ENCODE data around the gene TBC1D8. TPM values are rescaled to one million over a fixed set of nuclear protein-coding genes. Genes with fewer than 3 reads are reported as not detected.

The TBC1D8 gene
- total and polyA plus RNA-seq, 2 of the 8 experiments (the other 6 are each of a cell fraction or from before 2014, with no cell fraction given): 20.8 to 21.8 TPM

DNA sequence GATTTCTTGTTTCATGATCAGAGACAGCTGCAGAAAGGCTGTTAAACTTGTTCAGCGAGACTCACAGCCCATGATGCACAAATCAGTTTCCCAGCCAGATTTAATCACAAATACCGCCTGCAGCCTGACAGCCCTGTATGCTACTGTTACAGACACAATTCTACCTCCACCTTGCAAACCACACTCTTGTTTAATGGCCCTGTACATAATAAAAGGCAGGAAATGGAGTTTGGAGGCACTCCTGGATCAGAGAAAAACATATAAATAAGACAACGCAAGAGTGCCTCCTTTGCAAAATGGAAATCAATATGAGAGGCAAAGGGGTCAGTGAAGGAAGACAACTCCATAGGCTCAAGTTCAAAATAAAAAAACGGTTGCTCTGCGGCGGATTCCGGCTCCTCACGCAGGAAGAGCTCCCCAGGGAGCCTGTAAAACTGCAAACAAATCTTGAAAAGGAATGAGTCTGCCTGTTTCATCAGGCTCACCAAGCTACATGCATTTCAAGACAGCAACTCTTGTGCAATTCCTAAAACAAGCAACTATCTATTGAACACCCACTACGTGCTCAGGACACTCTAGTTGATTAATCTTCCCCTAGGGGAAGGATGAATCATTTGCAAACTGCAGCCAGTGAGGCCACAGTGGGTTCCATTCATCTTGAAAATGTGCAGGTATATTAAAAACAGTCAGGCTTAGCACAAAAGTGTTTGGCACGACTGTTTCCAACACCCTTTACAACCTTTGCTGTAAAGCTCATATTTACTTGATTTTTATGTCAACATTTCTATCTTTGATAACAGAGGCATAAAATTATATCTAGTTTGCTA, 37.5 kb downstream of the TBC1D8 start:
- DNase-seq (ENCODE audit: low read depth in 1 of 2, low spot score in 2 of 2): peak in 1 of 2 experiments; percentile 33

More for the DNA sequence above, 37.5 kb downstream of the TBC1D8 start:
- H3K36me3 ChIP-seq (ENCODE audit: control insufficient read depth in 2 of 4, insufficient read depth in 4 of 4, low read length in 3 of 4): no peaks in the 10 kb centered on the region
- no peak overlapping the region for H3K56ac ChIP-seq (replicated peaks; ENCODE audit: insufficient read length, low read depth, low read length)
- no peak overlapping the region for H2BK15ac ChIP-seq (ENCODE audit: low read length)
- H3K4me3 ChIP-seq (ENCODE audit: extremely low read depth in 1 of 4, insufficient read depth in 2 of 4, low read depth in 3 of 4, low read length in 4 of 4): peak overlapping the region in 3 of 4 experiments; percentile 1 to 42 (median 17); a peak in 5 of 8 replicates
- CTCF ChIA-PET (ENCODE audit: partially characterized antibody): interaction anchor here (0.6 to 2.3 kb wide), 8 partner anchors 11 to 101 kb away, joined by 3 to 8 read pairs (median 3); partner anchors contain the start of gene TBC1D8
- peaks cover 8% of the 10 kb centered on the region for H3K79me1 ChIP-seq (ENCODE audit: low read depth, low read length)
- no peak overlapping the region for H3K9ac ChIP-seq (replicated peaks in 1 of 4; ENCODE audit: extremely low read depth in 1 of 4, low read depth in 3 of 4, low read length in 3 of 4)
- FAIRE-seq: no peak
- H3K4me1 ChIP-seq (replicated peaks in 1 of 4; ENCODE audit: control insufficient read depth in 3 of 4, insufficient read depth in 4 of 4, low read length in 3 of 4): peaks cover 11 to 23% (median 21%) of the 10 kb centered on the region in 4 experiments
- no peak overlapping the region for H3K27ac ChIP-seq (ENCODE audit: low read depth, low read length)
- peak overlapping the region; percentile 61 for H4K5ac ChIP-seq (ENCODE audit: insufficient read length, low read depth, low read length)
- no peaks in the 10 kb centered on the region for H3K23me2 ChIP-seq (ENCODE audit: low read depth, low read length)
- peaks cover 0 to 50% of the 10 kb centered on the region in 2 experiments; a peak in 3 of 4 replicates for H3K79me2 ChIP-seq (ENCODE audit: control insufficient read depth in 1 of 2, insufficient read depth in 2 of 2, low read length in 2 of 2)
- POLR2A ChIA-PET (ENCODE audit: partially characterized antibody): interaction anchor here (0.6 to 1.4 kb wide), 9 partner anchors 17 to 780 kb away, joined by 3 to 4 read pairs (median 3); partner anchors contain the start of gene TBC1D8
- H2BK5ac ChIP-seq (ENCODE audit: low read depth, low read length): peak overlapping the region; percentile 54; the same call in 1 of the 2 replicates
- H2BK12ac ChIP-seq (ENCODE audit: low read depth, low read length): no peak overlapping the region
- H2AK5ac ChIP-seq (ENCODE audit: low read depth, low read length): no peak overlapping the region
- TF ChIP-seq HDAC2 (IDR thresholded peaks at IDR 0.05; ENCODE audit: borderline replicate concordance in 1 of 2, low read depth in 2 of 2, low read length in 2 of 2) (peak in 1 of 2 experiments; percentile 46; a peak in 1 of 4 replicates), BACH1 (IDR thresholded peaks at IDR 0.05; ENCODE audit: low read length) (0 out of 2 replicates have a peak, but pooled peaks have one; percentile 12), ASH2L (IDR thresholded peaks at IDR 0.05; ENCODE audit: low read length) (peak; percentile 30), YY1 (IDR thresholded peaks at IDR 0.05; ENCODE audit: low read depth, low read length) (peak; percentile 37; the same call in 1 of the 2 replicates), KDM5A (IDR thresholded peaks at IDR 0.05; ENCODE audit: low read length) (no peak), SP1 (IDR thresholded peaks at IDR 0.05; ENCODE audit: low read depth, low read length) (0 out of 2 replicates have a peak, but pooled peaks have one; percentile 6), CEBPB (IDR thresholded peaks at IDR 0.05; ENCODE audit: low read depth, low read length) (peak; percentile 93), TAF7 (optimal IDR thresholded peaks at IDR 0.05; ENCODE audit: borderline replicate concordance, low read depth, low read length) (no peak), TBP (IDR thresholded peaks at IDR 0.05; ENCODE audit: low read depth, low read length) (no peak)
- no peaks in the 10 kb centered on the region for H3K27me3 ChIP-seq (replicated peaks in 1 of 4; ENCODE audit: control insufficient read depth in 3 of 4, extremely low read depth in 1 of 4, insufficient read depth in 3 of 4, low read length in 3 of 4)
- no peak overlapping the region for H2BK20ac ChIP-seq (ENCODE audit: low read length)
- H3K23ac ChIP-seq (ENCODE audit: insufficient read length): no peak overlapping the region
- peak overlapping the region; percentile 88 for H4K91ac ChIP-seq (replicated peaks; ENCODE audit: insufficient read length, low read length)
- H2AFZ ChIP-seq (ENCODE audit: low read length): no peak overlapping the region
- H3K4me2 ChIP-seq (ENCODE audit: insufficient read depth in 1 of 2, low read depth in 2 of 2, low read length in 2 of 2): peak overlapping the region; percentile 63 to 93
- no peaks in the 10 kb centered on the region for H4K20me1 ChIP-seq (replicated peaks in 1 of 2; ENCODE audit: control insufficient read depth in 1 of 2, insufficient read depth in 2 of 2, low read length in 2 of 2)
- no peak overlapping the region for H4K8ac ChIP-seq (ENCODE audit: extremely low read depth, insufficient read depth, low read length)
- peak overlapping the region; percentile 67 for H2BK120ac ChIP-seq (replicated peaks; ENCODE audit: low read depth, low read length)
- H3K9me3 ChIP-seq (ENCODE audit: insufficient read depth in 2 of 2, low read depth in 1 of 2, low read length in 1 of 2): no peaks in the 10 kb centered on the region
- no peak overlapping the region for H3K4ac ChIP-seq (replicated peaks; ENCODE audit: insufficient read length, low read depth, low read length)
- H3K18ac ChIP-seq (ENCODE audit: extremely low read depth, low read length): peak overlapping the region; percentile 33; the same call in 1 of the 2 replicates
- no peak overlapping the region for H3K14ac ChIP-seq (ENCODE audit: insufficient read length)
- WGBS, 2 experiments (ENCODE audit: extremely low coverage in 1 of 2, insufficient coverage in 1 of 2, insufficient read length in 1 of 2, insufficient replicate concordance in 2 of 2, low coverage in 1 of 2, low lambda C conversion rate in 2 of 2, missing lambda C conversion rate in 1 of 2): 6% methylated on average over 10 of the region's 10 CpGs; no CpG with 5 or more reads in 1 of the 2 experiments
